RWPE1 (cell line): ENCODE measurements around the gene TRABD2A.
"Not testable (repeated sequence)": the region's sequence is repeated elsewhere in the genome, so short reads cannot be mapped to it uniquely, and the experiment has no call there.

Experiments used
- CTCF ChIA-PET: fragments of 350-600 bp; sonication (Branson Sonifier 250); formaldehyde crosslinking; extraction: SDS; loops from one replicate; lab custom pipeline; 2021; lab: Yijun Ruan, JAX
- POLR2A ChIA-PET: fragments of 400-600 bp; formaldehyde crosslinking; extraction: SDS; loops from one replicate; lab custom pipeline; 2020; ENCODE audit warnings: antibody characterized with exemption; ENCODE audit not compliant: low non-redundant PET; lab: Yijun Ruan, JAX
- DNase-seq: peaks from one replicate; pipeline ENCODE4 v3.0.0; 2012; ENCODE audit warnings: low spot score
- H3K27ac ChIP-seq: fragments of 450-650 bp; 2 replicates; pipeline ENCODE4 v1.5.1; 2017
- CTCF ChIP-seq: fragments of 450-650 bp; conservative IDR thresholded peaks from 2 replicates; pipeline ENCODE4 v1.5.1; 2017; ENCODE audit warnings: low read depth, mild to moderate bottlenecking

Gene TRABD2A

GRCh38 chr2:84782717-84783442 is 98.0 kb downstream of the TRABD2A start:
- no peak for TF ChIP-seq CTCF
- DNase-seq = no peak
- ChIA-PET CTCF (interaction anchor here (0.5 to 0.7 kb wide), 2 partner anchors 733 to 760 kb away, joined by 3 to 6 read pairs; no protein-coding TSS in a partner anchor), POLR2A (no interaction called here)
- no peak overlapping the region for H3K27ac ChIP-seq

- ChIA-PET POLR2A (no interaction called here), CTCF (no interaction called here)
- H3K27ac ChIP-seq = no peak overlapping the region
- DNase-seq = peak; percentile 68
- no peak for TF ChIP-seq CTCF
Measured at GRCh38 chr2:84781942-84782716, 98.8 kb downstream of the TRABD2A start.

GRCh38 chr2:84779781-84780180 is 101.1 kb downstream of the TRABD2A start:
- TF ChIP-seq CTCF = no peak

GRCh38 chr2:84778911-84779690 is 101.8 kb downstream of the TRABD2A start:
- CTCF ChIA-PET = no interaction called here
- POLR2A ChIA-PET = no interaction called here
- no peak for TF ChIP-seq CTCF

More at GRCh38 chr2:84779781-84780180, 101.1 kb downstream of the TRABD2A start:
- CTCF ChIA-PET = no interaction called here
- POLR2A ChIA-PET = no interaction called here
- no peak overlapping the region for H3K27ac ChIP-seq
- DNase-seq = no peak

GRCh38 chr2:84776011-84776410 is 104.9 kb downstream of the TRABD2A start:
- no peak for DNase-seq
- CTCF ChIA-PET = no interaction called here
- no peak overlapping the region for H3K27ac ChIP-seq
- TF ChIP-seq CTCF = no peak
- POLR2A ChIA-PET = no interaction called here

More at GRCh38 chr2:84778911-84779690, 101.8 kb downstream of the TRABD2A start:
- no peak for DNase-seq
- H3K27ac ChIP-seq = no peak overlapping the region

GRCh38 chr2:84773562-84773961 is 107.3 kb downstream of the TRABD2A start:
- POLR2A ChIA-PET, DNase-seq, CTCF ChIA-PET, H3K27ac ChIP-seq: not testable (repeated sequence)
